ENCODE results near the gene TMEM229B. TPM values are rescaled to one million over a fixed set of nuclear protein-coding genes. Genes with fewer than 3 reads are reported as not detected.

The TMEM229B gene
- total and polyA plus RNA-seq, 4 donors, result 0.40 to 2.0 (median 1.6) TPM

DNA sequence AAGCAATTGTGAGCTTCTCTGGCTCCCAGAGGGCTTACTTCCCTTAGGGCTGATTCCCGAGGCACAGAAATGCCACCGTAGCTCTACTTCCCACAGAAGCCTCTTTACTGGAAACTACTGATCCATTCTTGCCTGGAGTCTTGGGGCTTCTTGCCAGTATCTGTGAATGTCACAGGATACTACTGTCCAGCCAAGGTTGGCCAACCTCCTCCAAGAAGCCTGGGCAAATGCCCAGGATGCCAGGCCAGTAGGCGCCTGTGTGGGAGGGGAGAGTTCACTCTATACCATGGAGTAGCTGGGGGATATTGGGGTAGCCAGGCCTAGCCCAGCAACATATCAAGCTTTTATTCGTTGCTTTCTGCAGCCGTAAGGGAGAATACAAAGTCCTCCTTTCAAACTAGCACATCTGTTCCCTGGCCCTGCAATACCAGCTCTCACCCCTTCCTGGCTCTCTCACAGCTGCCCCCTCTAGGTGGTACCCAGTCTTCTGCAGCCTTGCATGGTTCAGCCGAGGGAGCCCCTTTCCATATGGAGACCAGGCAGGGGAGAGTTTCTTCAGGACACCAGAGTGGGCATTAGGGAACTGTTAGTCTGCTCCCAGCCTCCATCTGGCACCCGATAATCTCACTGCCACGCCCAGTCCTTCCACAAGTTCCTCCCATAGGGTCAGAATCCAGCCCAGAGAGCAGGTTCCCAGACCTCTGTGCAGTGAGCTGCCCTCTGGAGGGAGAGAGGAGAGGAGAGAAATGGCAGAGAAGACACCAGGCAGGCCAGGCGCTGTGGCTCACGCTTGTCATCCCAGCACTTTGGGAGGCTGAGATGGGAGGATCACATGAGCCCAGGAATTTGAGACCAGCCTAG lies 52.3 kb downstream of the TMEM229B start:
- no peak overlapping the region for H3K9ac ChIP-seq (ENCODE audit: low read depth in 1 of 2, low read length in 2 of 2)
- no peak overlapping the region for H3K4me3 ChIP-seq (ENCODE audit: low read depth in 1 of 3, low read length in 3 of 3)
- 87% methylated on average over 10 of the region's 10 CpGs for WGBS

DNA sequence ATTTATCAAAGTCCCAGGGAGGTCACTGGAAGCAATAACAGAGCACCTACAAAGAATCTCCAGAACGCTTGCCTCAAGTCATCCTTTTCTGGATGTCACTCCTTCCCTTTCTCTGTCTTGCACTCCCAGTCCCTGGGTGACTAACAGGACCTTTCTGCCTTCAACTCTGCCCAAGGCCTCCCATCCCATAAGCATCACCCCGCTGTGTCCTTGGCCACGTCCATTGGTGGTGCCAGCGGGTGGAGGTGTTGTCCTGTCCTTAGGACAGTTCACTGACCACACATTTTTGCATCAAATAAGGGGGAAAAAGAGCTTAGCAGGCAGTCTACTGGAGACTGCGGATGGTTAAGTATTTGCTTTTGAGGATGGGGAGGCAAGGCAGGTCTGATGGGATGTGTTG lies 52.9 kb downstream of the TMEM229B start:
- 94% methylated on average over 5 of the region's 5 CpGs for WGBS
- Histone ChIP-seq H3K36me3 (ENCODE audit: control insufficient read depth in 4 of 4, insufficient read depth in 3 of 4, low read depth in 1 of 4, low read length in 3 of 4) (no peaks in the 10 kb centered on the region), H3K27me3 (ENCODE audit: control insufficient read depth in 4 of 4, insufficient read depth in 4 of 4, low read length in 3 of 4) (no peaks in the 10 kb centered on the region), H3K9ac (ENCODE audit: low read depth in 1 of 2, low read length in 2 of 2) (no peak overlapping the region), H3K4me3 (ENCODE audit: low read depth in 1 of 3, low read length in 3 of 3) (no peak overlapping the region), H3K9me3 (ENCODE audit: control insufficient read depth in 4 of 4, low read length in 3 of 4) (no peaks in the 10 kb centered on the region), H3K4me1 (ENCODE audit: control insufficient read depth in 4 of 4, insufficient read depth in 4 of 4, low read length in 3 of 4) (no peaks in the 10 kb centered on the region), H3K27ac (ENCODE audit: low read depth in 1 of 2, low read length in 2 of 2) (no peak overlapping the region)
- TF ChIP-seq RXRA (IDR thresholded peaks at IDR 0.05) (no peak), RAD21 (IDR thresholded peaks at IDR 0.05) (no peak), TAF1 (conservative IDR thresholded peaks at IDR 0.05) (no peak), YY1 (IDR thresholded peaks at IDR 0.05) (no peak), HNF4G (IDR thresholded peaks at IDR 0.05) (no peak), SP1 (IDR thresholded peaks at IDR 0.05) (no peak), NR2F2 (IDR thresholded peaks at IDR 0.05) (no peak)
- TF ChIP-seq, protein P1, sequence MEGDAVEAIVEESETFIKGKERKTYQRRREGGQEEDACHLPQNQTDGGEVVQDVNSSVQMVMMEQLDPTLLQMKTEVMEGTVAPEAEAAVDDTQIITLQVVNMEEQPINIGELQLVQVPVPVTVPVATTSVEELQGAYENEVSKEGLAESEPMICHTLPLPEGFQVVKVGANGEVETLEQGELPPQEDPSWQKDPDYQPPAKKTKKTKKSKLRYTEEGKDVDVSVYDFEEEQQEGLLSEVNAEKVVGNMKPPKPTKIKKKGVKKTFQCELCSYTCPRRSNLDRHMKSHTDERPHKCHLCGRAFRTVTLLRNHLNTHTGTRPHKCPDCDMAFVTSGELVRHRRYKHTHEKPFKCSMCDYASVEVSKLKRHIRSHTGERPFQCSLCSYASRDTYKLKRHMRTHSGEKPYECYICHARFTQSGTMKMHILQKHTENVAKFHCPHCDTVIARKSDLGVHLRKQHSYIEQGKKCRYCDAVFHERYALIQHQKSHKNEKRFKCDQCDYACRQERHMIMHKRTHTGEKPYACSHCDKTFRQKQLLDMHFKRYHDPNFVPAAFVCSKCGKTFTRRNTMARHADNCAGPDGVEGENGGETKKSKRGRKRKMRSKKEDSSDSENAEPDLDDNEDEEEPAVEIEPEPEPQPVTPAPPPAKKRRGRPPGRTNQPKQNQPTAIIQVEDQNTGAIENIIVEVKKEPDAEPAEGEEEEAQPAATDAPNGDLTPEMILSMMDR (IDR thresholded peaks at IDR 0.05; ENCODE audit: low read depth, low read length, missing input control), result no peak
- TF ChIP-seq, protein P2, sequence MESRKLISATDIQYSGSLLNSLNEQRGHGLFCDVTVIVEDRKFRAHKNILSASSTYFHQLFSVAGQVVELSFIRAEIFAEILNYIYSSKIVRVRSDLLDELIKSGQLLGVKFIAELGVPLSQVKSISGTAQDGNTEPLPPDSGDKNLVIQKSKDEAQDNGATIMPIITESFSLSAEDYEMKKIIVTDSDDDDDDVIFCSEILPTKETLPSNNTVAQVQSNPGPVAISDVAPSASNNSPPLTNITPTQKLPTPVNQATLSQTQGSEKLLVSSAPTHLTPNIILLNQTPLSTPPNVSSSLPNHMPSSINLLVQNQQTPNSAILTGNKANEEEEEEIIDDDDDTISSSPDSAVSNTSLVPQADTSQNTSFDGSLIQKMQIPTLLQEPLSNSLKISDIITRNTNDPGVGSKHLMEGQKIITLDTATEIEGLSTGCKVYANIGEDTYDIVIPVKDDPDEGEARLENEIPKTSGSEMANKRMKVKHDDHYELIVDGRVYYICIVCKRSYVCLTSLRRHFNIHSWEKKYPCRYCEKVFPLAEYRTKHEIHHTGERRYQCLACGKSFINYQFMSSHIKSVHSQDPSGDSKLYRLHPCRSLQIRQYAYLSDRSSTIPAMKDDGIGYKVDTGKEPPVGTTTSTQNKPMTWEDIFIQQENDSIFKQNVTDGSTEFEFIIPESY (IDR thresholded peaks at IDR 0.05), result no peak
- TF ChIP-seq, protein P3, sequence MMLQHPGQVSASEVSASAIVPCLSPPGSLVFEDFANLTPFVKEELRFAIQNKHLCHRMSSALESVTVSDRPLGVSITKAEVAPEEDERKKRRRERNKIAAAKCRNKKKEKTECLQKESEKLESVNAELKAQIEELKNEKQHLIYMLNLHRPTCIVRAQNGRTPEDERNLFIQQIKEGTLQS (IDR thresholded peaks at IDR 0.05), result no peak
- TF ChIP-seq, protein P4, sequence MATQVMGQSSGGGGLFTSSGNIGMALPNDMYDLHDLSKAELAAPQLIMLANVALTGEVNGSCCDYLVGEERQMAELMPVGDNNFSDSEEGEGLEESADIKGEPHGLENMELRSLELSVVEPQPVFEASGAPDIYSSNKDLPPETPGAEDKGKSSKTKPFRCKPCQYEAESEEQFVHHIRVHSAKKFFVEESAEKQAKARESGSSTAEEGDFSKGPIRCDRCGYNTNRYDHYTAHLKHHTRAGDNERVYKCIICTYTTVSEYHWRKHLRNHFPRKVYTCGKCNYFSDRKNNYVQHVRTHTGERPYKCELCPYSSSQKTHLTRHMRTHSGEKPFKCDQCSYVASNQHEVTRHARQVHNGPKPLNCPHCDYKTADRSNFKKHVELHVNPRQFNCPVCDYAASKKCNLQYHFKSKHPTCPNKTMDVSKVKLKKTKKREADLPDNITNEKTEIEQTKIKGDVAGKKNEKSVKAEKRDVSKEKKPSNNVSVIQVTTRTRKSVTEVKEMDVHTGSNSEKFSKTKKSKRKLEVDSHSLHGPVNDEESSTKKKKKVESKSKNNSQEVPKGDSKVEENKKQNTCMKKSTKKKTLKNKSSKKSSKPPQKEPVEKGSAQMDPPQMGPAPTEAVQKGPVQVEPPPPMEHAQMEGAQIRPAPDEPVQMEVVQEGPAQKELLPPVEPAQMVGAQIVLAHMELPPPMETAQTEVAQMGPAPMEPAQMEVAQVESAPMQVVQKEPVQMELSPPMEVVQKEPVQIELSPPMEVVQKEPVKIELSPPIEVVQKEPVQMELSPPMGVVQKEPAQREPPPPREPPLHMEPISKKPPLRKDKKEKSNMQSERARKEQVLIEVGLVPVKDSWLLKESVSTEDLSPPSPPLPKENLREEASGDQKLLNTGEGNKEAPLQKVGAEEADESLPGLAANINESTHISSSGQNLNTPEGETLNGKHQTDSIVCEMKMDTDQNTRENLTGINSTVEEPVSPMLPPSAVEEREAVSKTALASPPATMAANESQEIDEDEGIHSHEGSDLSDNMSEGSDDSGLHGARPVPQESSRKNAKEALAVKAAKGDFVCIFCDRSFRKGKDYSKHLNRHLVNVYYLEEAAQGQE (IDR thresholded peaks at IDR 0.05), result no peak
- TF ChIP-seq, protein P5, sequence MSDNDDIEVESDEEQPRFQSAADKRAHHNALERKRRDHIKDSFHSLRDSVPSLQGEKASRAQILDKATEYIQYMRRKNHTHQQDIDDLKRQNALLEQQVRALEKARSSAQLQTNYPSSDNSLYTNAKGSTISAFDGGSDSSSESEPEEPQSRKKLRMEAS (IDR thresholded peaks at IDR 0.05), result no peak
- DNase-seq (ENCODE audit: low spot score), result no peak

More for the DNA sequence above, 52.3 kb downstream of the TMEM229B start:
- no peak for DNase-seq (ENCODE audit: low spot score)
- Histone ChIP-seq H3K9me3 (ENCODE audit: control insufficient read depth in 4 of 4, low read length in 3 of 4) (no peaks in the 10 kb centered on the region), H3K4me1 (ENCODE audit: control insufficient read depth in 4 of 4, insufficient read depth in 4 of 4, low read length in 3 of 4) (no peaks in the 10 kb centered on the region), H3K27me3 (ENCODE audit: control insufficient read depth in 4 of 4, insufficient read depth in 4 of 4, low read length in 3 of 4) (no peaks in the 10 kb centered on the region), H3K27ac (ENCODE audit: low read depth in 1 of 2, low read length in 2 of 2) (no peak overlapping the region), H3K36me3 (ENCODE audit: control insufficient read depth in 4 of 4, insufficient read depth in 3 of 4, low read depth in 1 of 4, low read length in 3 of 4) (no peaks in the 10 kb centered on the region)
- TF ChIP-seq NR2F2 (IDR thresholded peaks at IDR 0.05) (no peak), EGR1 (IDR thresholded peaks at IDR 0.05; ENCODE audit: low read depth in 2 of 2) (no peak), HNF4A (conservative IDR thresholded peaks at IDR 0.05) (no peak), YY1 (IDR thresholded peaks at IDR 0.05) (no peak), HNF4G (IDR thresholded peaks at IDR 0.05) (no peak)
- TF ChIP-seq, protein P5 (IDR thresholded peaks at IDR 0.05), result no peak

Data from liver (tissue), 9 donors.